IgD-negative memory B cell (primary cell): Measurements from ENCODE around the gene FFAR1. TPM values are rescaled to one million over a fixed set of nuclear protein-coding genes. Genes with fewer than 3 reads are reported as not detected.

Experiments used
- H3K27ac Mint-ChIP-seq, 3 donors: one replicate each; pipeline ENCODE4 v1.8.0; 2020 to 2022; ENCODE audit warnings: mild to moderate bottlenecking in 3 of 3, mixed read lengths in 3 of 3, moderate library complexity in 1 of 3
- H3K27me3 Mint-ChIP-seq: one replicate; pipeline ENCODE4 v1.8.0; 2021; ENCODE audit warnings: mixed read lengths
- H3K36me3 Mint-ChIP-seq: one replicate; pipeline ENCODE4 v1.8.0; 2020; ENCODE audit warnings: mild to moderate bottlenecking, mixed read lengths
- H3K4me1 Mint-ChIP-seq, 3 donors: one replicate each; pipeline ENCODE4 v1.8.0; 2020 to 2022; ENCODE audit warnings: mixed read lengths in 3 of 3, mild to moderate bottlenecking in 1 of 3
- H3K4me3 Mint-ChIP-seq, 4 donors: one replicate each; pipeline ENCODE4 v1.8.0; 2020 to 2022; ENCODE audit warnings: mild to moderate bottlenecking in 4 of 4, mixed read lengths in 4 of 4, moderate library complexity in 3 of 4
- H3K9me3 Mint-ChIP-seq, 3 donors: one replicate each; pipeline ENCODE4 v1.8.0; 2020 to 2021; ENCODE audit warnings: mixed read lengths in 3 of 3, mild to moderate bottlenecking in 1 of 3
- polyA plus RNA-seq: library from polyadenylated mRNA; unstranded; fragments of 300-500 nt; fragmentation: Illumina TruSeq; gene quantifications from one replicate; pipeline ENCODE4 v1.2.3, GENCODE V29; 2021

FFAR1 gene
- polyA plus RNA-seq, 1 donor from 2014 or later: 0.24 TPM

DNA sequence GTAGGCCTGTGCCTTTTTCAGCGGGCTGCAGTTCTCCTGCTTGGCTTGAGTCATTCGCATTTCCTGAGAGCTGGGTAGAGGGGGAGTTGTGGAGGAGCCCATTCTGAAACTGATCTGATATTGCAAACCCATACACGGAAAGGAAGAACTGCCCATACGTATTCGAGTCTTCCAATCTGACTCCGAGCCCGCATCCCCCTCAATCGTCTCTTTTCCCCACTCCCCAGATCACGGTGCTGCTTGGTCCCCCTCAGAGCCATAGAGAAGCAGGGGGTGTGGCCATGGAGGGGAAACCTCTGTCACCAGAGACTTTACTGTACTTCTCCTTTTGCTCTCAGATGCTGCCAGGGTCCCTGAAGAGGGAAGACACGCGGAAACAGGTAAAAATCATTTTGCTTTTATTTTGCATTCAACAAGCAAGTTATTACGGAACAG, 18.8 kb upstream of the FFAR1 start, which contains the start of gene CD22:
CD22 (plus strand) TSS at position 337 of the 435 bp plus-strand sequence. CDS start 2,854 bp downstream, outside the sequence.
- Mint-ChIP-seq H3K27ac (peak within 1 kb of the TSS; percentile 60 to 98 (median 85)), H3K27me3 (no peaks in the 10 kb centered on the region), H3K4me3 (peak within 1 kb of the TSS; percentile 88 to 98 (median 95)), H3K4me1 (peaks cover 21 to 56% (median 36%) of the 10 kb centered on the region in 3 donors), H3K9me3 (no peaks in the 10 kb centered on the region), H3K36me3 (peaks cover 3% of the 10 kb centered on the region)

DNA sequence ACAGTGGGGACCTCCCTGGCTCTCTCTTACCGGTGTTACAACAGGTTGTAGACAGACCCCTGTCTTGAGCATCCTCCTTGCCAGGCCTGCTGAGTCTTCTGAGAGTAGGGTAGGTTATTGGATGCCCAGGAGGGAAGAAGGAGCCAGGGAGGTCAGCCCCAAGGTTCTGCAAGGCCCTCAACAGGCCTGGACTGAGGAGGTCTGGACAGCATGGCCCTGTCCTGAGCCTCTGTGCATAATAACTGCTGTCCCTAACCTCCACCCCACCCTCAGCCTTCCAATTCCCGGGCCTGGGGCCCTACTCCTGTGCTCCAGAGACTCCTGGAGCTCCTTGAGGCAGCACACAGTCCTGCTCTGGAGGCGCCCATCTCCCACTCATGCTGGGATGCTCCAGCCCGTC, 18.4 kb upstream of the FFAR1 start:
- H3K27me3 Mint-ChIP-seq: no peaks in the 10 kb centered on the region
- H3K9me3 Mint-ChIP-seq: no peaks in the 10 kb centered on the region
- peak overlapping the region; percentile 60 to 98 (median 85) for H3K27ac Mint-ChIP-seq
- H3K36me3 Mint-ChIP-seq: peaks cover 6% of the 10 kb centered on the region
- peak overlapping the region; percentile 88 to 98 (median 95) for H3K4me3 Mint-ChIP-seq
- H3K4me1 Mint-ChIP-seq: peaks cover 24 to 57% (median 39%) of the 10 kb centered on the region in 3 donors

DNA sequence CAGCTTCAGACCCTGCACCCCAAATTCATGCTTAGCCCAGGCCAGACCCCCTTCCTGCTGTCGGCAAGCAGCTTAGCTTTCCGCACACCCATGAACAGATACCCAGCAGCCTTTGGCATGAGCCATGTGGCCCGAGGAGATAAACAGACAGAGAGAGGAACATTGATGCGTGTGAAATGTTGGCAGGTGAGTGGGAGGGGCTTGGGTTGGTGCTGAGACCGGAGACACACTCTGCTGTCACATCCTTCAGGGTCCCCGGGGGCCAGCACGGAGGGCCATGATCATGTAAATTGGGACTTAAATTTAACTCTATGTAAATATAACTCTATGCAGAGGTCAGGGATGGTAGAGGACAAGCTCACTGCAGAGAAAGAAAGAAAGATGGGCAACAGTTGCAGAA, 17.2 kb upstream of the FFAR1 start:
- H3K4me1 Mint-ChIP-seq: peaks cover 24 to 56% (median 38%) of the 10 kb centered on the region in 3 donors

DNA sequence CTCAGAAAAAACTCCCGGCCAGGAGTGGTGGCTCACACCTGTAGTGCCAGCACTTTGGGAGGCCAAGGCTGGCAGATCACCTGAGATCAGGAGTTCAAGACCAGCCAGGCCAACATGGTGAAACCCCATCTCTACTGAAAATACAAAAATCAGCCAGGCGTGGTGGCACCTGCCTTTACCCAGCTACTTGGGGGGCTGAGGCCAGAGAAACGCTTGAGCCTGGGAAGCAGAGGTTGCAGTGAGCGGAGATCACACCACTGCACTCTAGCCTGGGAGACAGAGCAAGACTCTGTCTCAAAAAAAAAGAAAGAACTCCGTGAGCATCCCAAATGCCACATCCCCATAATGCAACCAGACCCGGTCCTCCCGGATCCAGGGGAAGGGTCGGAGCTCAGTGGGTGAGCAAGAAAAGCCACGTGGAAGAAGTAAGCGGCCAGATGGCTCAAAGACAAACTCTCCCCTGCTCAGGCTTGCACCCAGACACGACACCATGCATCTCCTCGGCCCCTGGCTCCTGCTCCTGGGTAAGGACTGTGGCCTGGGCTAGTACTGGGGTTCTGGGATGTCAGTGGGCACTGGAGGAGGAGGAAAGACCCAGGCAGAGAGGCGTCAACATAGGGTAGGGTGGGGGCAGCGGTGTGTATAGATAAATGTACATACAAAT, 16.0 kb upstream of the FFAR1 start:
- H3K4me1 Mint-ChIP-seq: peaks cover 29 to 60% (median 50%) of the 10 kb centered on the region in 3 donors
- peak overlapping the region; percentile 88 to 98 (median 95) for H3K4me3 Mint-ChIP-seq
- H3K27me3 Mint-ChIP-seq: no peaks in the 10 kb centered on the region
- H3K27ac Mint-ChIP-seq: peak overlapping the region; percentile 60 to 98 (median 85)
- H3K9me3 Mint-ChIP-seq: no peaks in the 10 kb centered on the region
- peaks cover 6% of the 10 kb centered on the region for H3K36me3 Mint-ChIP-seq

More for the DNA sequence above, 17.2 kb upstream of the FFAR1 start:
- H3K9me3 Mint-ChIP-seq: no peaks in the 10 kb centered on the region
- peaks cover 6% of the 10 kb centered on the region for H3K36me3 Mint-ChIP-seq
- no peaks in the 10 kb centered on the region for H3K27me3 Mint-ChIP-seq
- H3K4me3 Mint-ChIP-seq: peak overlapping the region; percentile 88 to 98 (median 95)
- peak overlapping the region; percentile 60 to 98 (median 85) for H3K27ac Mint-ChIP-seq

DNA sequence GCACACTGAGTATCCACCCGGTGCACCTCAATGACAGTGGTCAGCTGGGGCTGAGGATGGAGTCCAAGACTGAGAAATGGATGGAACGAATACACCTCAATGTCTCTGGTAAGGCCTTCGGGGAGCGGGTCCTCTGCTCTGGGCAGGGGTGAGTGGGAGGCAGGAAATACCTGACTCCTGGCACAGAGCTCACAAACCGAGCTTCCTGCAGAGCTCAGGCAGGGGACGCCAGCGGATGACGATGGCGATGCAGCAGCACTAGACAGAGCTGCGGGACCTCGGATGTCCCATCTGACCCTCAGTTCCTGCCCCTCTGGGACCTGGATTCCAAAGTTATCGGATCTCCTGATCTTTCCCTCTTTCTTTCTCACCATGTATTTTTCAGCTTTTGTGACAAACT, 14.9 kb upstream of the FFAR1 start:
- Mint-ChIP-seq H3K4me3 (peak overlapping the region; percentile 84 to 98 (median 92)), H3K36me3 (peaks cover 12% of the 10 kb centered on the region), H3K27me3 (no peaks in the 10 kb centered on the region), H3K4me1 (peaks cover 39 to 66% (median 56%) of the 10 kb centered on the region in 3 donors), H3K27ac (peak overlapping the region in 2 of 3 donors; percentile 39 to 85), H3K9me3 (no peaks in the 10 kb centered on the region)

DNA sequence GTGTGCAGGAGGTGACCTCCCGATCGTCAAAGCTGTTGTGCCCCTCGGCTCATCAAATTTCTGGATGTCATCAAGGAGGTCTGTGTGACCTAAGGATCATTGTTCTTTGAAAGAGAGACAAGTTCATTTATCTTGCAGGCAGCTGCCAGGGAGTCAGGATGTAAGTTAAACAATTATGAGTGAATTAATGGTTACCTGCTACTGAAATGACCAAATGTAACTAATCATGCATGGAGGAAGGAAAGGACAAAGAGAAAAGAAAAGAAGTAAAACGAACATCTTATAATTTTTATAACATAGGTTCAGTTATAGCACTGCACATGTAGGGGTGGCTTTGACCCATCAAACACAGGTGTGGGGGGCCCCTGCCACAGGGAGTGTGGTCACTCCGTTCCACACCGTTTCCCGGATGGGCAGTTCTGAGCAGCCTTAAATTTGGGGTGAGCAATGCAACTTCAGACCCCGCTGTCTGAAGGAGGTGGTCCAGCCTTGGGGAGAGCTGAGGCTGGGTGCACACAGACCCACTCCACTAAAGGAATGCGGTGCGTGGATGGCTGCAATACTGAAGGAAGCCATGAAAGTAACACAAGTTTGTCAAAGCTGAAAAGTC, 13.5 kb upstream of the FFAR1 start:
- peak overlapping the region; percentile 84 to 98 (median 92) for H3K4me3 Mint-ChIP-seq
- H3K27me3 Mint-ChIP-seq: no peaks in the 10 kb centered on the region
- peaks cover 13% of the 10 kb centered on the region for H3K36me3 Mint-ChIP-seq
- H3K4me1 Mint-ChIP-seq: peaks cover 34 to 59% (median 49%) of the 10 kb centered on the region in 3 donors
- no peaks in the 10 kb centered on the region for H3K9me3 Mint-ChIP-seq
- peak overlapping the region in 2 of 3 donors; percentile 85 to 93 for H3K27ac Mint-ChIP-seq

DNA sequence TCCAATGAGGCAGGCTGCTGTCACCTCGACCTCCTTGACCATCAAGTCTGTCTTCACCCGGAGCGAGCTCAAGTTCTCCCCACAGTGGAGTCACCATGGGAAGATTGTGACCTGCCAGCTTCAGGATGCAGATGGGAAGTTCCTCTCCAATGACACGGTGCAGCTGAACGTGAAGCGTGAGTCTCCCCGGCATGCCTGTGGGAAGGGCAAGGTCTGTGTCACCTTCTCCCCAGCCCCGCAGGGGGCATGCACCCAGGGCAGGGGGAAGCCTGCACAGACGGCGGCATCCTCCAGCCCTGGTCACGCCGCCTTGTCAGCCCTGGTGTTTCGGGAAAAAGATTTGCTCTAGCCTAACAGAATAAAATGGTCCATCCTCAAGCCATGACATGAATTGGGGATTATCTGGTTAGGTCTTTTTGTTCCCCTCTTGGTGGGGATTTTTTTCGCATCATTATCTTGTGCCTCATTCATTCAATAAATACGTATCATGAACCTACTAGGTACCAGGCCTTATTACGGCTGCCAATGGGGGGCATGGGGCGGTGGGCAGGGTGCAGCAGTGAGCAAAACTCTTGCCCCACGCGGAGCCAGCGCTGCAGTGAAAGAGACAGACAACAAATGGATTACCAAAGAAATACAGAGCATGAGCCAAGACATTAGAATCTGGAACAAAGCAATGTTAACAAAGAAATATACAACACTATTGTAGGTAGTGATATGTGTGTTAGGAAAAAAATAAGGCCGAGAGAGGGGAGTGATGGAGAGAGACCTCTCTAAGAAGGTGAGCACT, 11.3 kb upstream of the FFAR1 start:
- peak overlapping the region in 3 of 4 donors; percentile 65 to 93 (median 77) for H3K4me3 Mint-ChIP-seq
- H3K36me3 Mint-ChIP-seq: peaks cover 11% of the 10 kb centered on the region
- H3K9me3 Mint-ChIP-seq: no peaks in the 10 kb centered on the region
- H3K27ac Mint-ChIP-seq: peak overlapping the region in 2 of 3 donors; percentile 50 to 87
- no peaks in the 10 kb centered on the region for H3K27me3 Mint-ChIP-seq
- peaks cover 34 to 53% (median 45%) of the 10 kb centered on the region in 3 donors for H3K4me1 Mint-ChIP-seq

DNA sequence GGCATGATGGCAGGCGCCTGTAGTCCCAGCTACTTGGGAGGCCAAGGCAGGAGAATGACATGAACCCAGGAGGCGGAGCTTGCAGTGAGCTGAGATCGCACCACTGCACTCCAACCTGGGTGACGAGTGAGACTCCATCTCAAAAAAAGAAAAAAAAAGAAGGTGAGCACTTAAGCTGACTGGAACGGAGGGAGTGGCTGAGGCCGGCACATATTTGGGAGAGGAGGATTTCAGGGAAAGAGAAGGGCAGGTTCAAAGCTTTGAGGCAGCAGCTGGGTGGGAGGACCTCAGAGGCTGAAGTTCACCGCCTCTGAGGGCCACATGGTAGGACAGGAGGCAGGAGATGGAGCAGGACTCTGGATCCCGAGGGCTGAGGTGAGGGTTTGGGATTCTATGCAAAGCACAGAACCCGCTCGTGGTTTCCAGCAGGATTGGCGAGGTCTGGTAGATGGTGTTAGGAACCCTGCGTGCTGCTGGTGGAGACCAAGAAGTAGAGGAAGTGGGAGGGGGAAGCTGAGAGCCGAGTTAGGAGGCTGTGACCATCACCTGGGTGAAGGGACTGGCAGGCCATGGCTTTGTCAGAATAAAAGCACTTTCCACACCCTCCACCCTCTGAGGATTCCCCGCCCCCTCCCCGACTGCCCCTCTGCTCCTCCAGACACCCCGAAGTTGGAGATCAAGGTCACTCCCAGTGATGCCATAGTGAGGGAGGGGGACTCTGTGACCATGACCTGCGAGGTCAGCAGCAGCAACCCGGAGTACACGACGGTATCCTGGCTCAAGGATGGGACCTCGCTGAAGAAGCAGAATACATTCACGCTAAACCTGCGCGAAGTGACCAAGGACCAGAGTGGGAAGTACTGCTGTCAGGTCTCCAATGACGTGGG, 10.4 kb upstream of the FFAR1 start:
- peaks cover 34 to 51% (median 48%) of the 10 kb centered on the region in 3 donors for H3K4me1 Mint-ChIP-seq
- peak overlapping the region; percentile 36 to 93 (median 66) for H3K4me3 Mint-ChIP-seq
- H3K27me3 Mint-ChIP-seq: no peaks in the 10 kb centered on the region
- no peaks in the 10 kb centered on the region for H3K9me3 Mint-ChIP-seq
- H3K27ac Mint-ChIP-seq: peak overlapping the region; percentile 3 to 87 (median 83)
- H3K36me3 Mint-ChIP-seq: peaks cover 11% of the 10 kb centered on the region

DNA sequence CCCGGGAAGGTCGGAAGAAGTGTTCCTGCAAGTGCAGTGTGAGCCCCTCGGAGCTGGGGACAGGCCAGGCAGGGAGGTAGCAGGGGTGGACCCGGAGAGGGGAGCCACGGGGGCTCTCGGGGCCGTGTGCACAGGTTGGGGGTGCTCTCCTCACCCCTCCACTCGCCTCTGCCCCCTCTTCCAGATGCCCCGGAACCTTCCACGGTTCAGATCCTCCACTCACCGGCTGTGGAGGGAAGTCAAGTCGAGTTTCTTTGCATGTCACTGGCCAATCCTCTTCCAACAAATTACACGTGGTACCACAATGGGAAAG, 9.8 kb upstream of the FFAR1 start:
- H3K4me1 Mint-ChIP-seq: peaks cover 33 to 47% (median 46%) of the 10 kb centered on the region in 3 donors
- H3K9me3 Mint-ChIP-seq: no peaks in the 10 kb centered on the region
- peak overlapping the region in 2 of 4 donors; percentile 72 to 77 for H3K4me3 Mint-ChIP-seq
- H3K27me3 Mint-ChIP-seq: no peaks in the 10 kb centered on the region
- peak overlapping the region in 1 of 3 donors; percentile 87 for H3K27ac Mint-ChIP-seq
- peaks cover 12% of the 10 kb centered on the region for H3K36me3 Mint-ChIP-seq

DNA sequence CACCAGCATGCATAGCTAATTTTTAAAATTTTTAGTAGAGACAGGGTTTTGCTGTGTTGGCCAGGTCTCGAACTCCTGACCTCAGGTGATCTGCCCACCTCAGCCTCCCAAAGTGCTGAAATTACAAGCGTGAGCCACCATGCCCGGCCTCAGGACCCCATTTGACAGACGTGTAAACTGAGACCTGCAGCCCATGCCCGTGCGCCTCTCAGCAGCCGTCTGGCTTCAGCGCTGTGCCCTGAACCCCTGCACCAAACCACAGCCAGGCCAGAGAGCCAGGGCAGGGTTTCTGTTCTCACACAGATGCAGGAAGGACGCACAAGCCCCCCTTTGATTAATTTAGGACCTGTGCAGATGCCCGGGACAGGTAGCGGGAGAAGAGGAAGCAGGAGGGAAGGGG, 7.3 kb upstream of the FFAR1 start:
- no peaks in the 10 kb centered on the region for H3K27me3 Mint-ChIP-seq
- peak overlapping the region in 1 of 4 donors; percentile 41 for H3K4me3 Mint-ChIP-seq
- peaks cover 20 to 39% (median 37%) of the 10 kb centered on the region in 3 donors for H3K4me1 Mint-ChIP-seq
- peak overlapping the region in 2 of 3 donors; percentile 73 to 86 for H3K27ac Mint-ChIP-seq
- H3K36me3 Mint-ChIP-seq: peaks cover 11% of the 10 kb centered on the region
- no peaks in the 10 kb centered on the region for H3K9me3 Mint-ChIP-seq

DNA sequence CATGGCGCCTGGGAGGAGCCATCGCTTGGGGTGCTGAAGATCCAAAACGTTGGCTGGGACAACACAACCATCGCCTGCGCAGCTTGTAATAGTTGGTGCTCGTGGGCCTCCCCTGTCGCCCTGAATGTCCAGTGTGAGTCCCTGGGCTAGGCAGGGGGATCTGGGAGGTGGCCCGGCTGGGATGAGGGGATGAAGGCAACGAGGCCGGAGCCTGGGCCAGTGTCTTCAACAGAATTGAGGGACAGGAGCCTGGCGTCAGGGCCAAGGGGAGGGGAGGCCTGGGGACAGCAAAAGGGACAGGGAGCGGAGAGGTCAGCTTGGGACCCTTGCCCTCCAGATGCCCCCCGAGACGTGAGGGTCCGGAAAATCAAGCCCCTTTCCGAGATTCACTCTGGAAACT, 6.7 kb upstream of the FFAR1 start:
- Mint-ChIP-seq H3K4me1 (peaks cover 25 to 40% (median 39%) of the 10 kb centered on the region in 3 donors), H3K9me3 (no peaks in the 10 kb centered on the region), H3K36me3 (peaks cover 11% of the 10 kb centered on the region), H3K27ac (peak overlapping the region in 2 of 3 donors; percentile 73 to 86), H3K27me3 (no peaks in the 10 kb centered on the region), H3K4me3 (no peak overlapping the region)

DNA sequence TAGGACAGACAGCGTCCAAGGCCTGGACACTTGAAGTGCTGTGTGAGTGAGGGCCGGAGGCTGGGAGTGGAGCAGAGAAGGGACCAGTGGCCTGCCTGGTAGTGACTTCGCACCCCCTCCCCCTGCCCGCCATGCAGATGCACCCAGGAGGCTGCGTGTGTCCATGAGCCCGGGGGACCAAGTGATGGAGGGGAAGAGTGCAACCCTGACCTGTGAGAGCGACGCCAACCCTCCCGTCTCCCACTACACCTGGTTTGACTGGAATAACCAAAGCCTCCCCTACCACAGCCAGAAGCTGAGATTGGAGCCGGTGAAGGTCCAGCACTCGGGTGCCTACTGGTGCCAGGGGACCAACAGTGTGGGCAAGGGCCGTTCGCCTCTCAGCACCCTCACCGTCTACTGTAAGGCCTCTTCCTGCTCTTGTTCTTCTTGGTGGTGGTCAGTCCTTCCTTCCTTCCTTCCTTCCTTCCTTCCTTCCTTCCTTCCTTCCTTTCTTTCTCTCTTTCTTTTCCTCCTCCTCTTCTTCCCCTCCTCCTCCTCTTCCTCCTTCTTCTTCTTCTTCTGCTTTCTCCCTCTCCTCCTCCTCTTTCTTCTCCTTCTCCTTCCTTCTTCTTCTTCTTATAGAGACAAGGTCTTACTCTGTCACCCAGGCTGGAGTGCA, 6.0 kb upstream of the FFAR1 start:
- peaks cover 0 to 3% (median 0%) of the 10 kb centered on the region in 3 donors for H3K9me3 Mint-ChIP-seq
- H3K4me3 Mint-ChIP-seq: peak overlapping the region in 1 of 4 donors; percentile 22
- peaks cover 11% of the 10 kb centered on the region for H3K36me3 Mint-ChIP-seq
- peak overlapping the region in 1 of 3 donors; percentile 71 for H3K27ac Mint-ChIP-seq
- H3K27me3 Mint-ChIP-seq: no peaks in the 10 kb centered on the region
- peaks cover 27 to 41% (median 40%) of the 10 kb centered on the region in 3 donors for H3K4me1 Mint-ChIP-seq

DNA sequence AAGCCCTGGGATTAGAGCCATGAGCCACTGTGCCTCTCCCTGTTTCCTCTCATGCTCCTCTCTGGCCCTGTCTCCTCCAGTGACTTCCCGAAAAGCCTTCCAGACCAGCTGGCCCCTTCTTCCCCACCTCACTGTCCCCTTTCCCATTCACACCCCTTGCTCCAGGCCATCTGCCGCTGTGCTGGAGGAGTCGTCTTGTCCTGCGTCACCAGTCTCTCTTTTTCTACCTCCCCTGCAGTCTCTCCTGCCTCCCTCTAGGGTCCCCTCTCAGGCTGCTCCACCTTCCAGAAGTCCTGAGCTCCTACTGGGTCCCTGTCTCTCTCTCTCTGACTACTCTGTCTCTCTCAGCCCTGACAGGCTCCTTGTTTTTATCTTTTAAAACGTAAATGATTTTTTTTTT, 5.3 kb upstream of the FFAR1 start:
- peak overlapping the region in 1 of 3 donors; percentile 71 for H3K27ac Mint-ChIP-seq
- peaks cover 27 to 42% (median 41%) of the 10 kb centered on the region in 3 donors for H3K4me1 Mint-ChIP-seq
- peaks cover 0 to 3% (median 0%) of the 10 kb centered on the region in 3 donors for H3K9me3 Mint-ChIP-seq

More for the DNA sequence above, 5.3 kb upstream of the FFAR1 start:
- H3K4me3 Mint-ChIP-seq: no peak overlapping the region
- peaks cover 2% of the 10 kb centered on the region for H3K27me3 Mint-ChIP-seq
- peaks cover 7% of the 10 kb centered on the region for H3K36me3 Mint-ChIP-seq
